ENCODE results near the gene AATF. TPM values are rescaled to one million over a fixed set of nuclear protein-coding genes. Genes with fewer than 3 reads are reported as not detected.
A peak's percentile ranks its signal among the peaks of the same experiment; 100 is the strongest.

AATF gene
- total RNA-seq, 1 donor from 2014 or later = 28.9 TPM

GRCh38 chr17:36951084-36951789, 2.5 kb downstream of the AATF start:
- H3K27me3 ChIP-seq = peaks cover 24% of the 10 kb centered on the region
- Mint-ChIP-seq H3K27me3 (ENCODE audit: insufficient read depth, low read depth) (peaks cover 23% of the 10 kb centered on the region), H3K27ac (no peak overlapping the region), H3K9me3 (no peaks in the 10 kb centered on the region), H3K36me3 (peaks cover 26% of the 10 kb centered on the region), H3K4me3 (no peak overlapping the region), H3K4me1 (peaks cover 32% of the 10 kb centered on the region)
- H4K20me1 ChIP-seq (ENCODE audit: low read depth) = peaks cover 29% of the 10 kb centered on the region
- no peaks in the 10 kb centered on the region for H3K9me3 ChIP-seq (ENCODE audit: low read depth)
- H3F3A ChIP-seq (ENCODE audit: low read depth) = peaks cover 25% of the 10 kb centered on the region
- DNase-seq (ENCODE audit: low spot score) = no peak
- H3K4me1 ChIP-seq = peaks cover 10% of the 10 kb centered on the region
- H2AFZ ChIP-seq (replicated peaks) = no peak overlapping the region
- H3K4me2 ChIP-seq = no peak overlapping the region
- no peak overlapping the region for H3K4me3 ChIP-seq
- H3K36me3 ChIP-seq = peaks cover 5% of the 10 kb centered on the region
- H3K79me2 ChIP-seq (ENCODE audit: low read depth) = peaks cover 28% of the 10 kb centered on the region
- TF ChIP-seq CTCF (IDR thresholded peaks at IDR 0.05) (no peak), EZH2phosphoT487 (IDR thresholded peaks at IDR 0.05) (no peak), EZH2 (IDR thresholded peaks at IDR 0.05) (no peak)
- no peak overlapping the region for H3K27ac ChIP-seq
- no peak overlapping the region for H3K9ac ChIP-seq

GRCh38 chr17:36971508-36971907, 22.8 kb downstream of the AATF start:
- Mint-ChIP-seq H3K9me3 (no peaks in the 10 kb centered on the region), H3K4me1 (peaks cover 11% of the 10 kb centered on the region), H3K36me3 (peaks cover 17% of the 10 kb centered on the region), H3K27me3 (ENCODE audit: insufficient read depth, low read depth) (no peaks in the 10 kb centered on the region), H3K4me3 (no peak overlapping the region), H3K27ac (no peak overlapping the region)
- H3K4me2 ChIP-seq = no peak overlapping the region
- H3K36me3 ChIP-seq = peaks cover 5% of the 10 kb centered on the region
- no peaks in the 10 kb centered on the region for H3K9me3 ChIP-seq (ENCODE audit: low read depth)
- H4K20me1 ChIP-seq (ENCODE audit: low read depth) = peaks cover 17% of the 10 kb centered on the region
- no peak overlapping the region for H2AFZ ChIP-seq (replicated peaks)
- DNase-seq (ENCODE audit: low spot score) = no peak
- H3K4me3 ChIP-seq = no peak overlapping the region
- H3K9ac ChIP-seq = no peak overlapping the region
- peaks cover 22% of the 10 kb centered on the region for H3K4me1 ChIP-seq
- H3K79me2 ChIP-seq (ENCODE audit: low read depth) = peaks cover 19% of the 10 kb centered on the region
- no peak for TF ChIP-seq EZH2 (IDR thresholded peaks at IDR 0.05)
- TF ChIP-seq EZH2phosphoT487 (IDR thresholded peaks at IDR 0.05) = no peak
- no peak for TF ChIP-seq CTCF (IDR thresholded peaks at IDR 0.05)
- H3K27me3 ChIP-seq = no peaks in the 10 kb centered on the region
- H3K27ac ChIP-seq = peak overlapping the region; percentile 83
- H3F3A ChIP-seq (ENCODE audit: low read depth) = peaks cover 19% of the 10 kb centered on the region

- Mint-ChIP-seq H3K4me1 (peaks cover 11% of the 10 kb centered on the region), H3K4me3 (no peak overlapping the region), H3K27me3 (ENCODE audit: insufficient read depth, low read depth) (no peaks in the 10 kb centered on the region), H3K36me3 (peaks cover 14% of the 10 kb centered on the region), H3K27ac (no peak overlapping the region), H3K9me3 (no peaks in the 10 kb centered on the region)
- Histone ChIP-seq H3K79me2 (ENCODE audit: low read depth) (peaks cover 19% of the 10 kb centered on the region), H4K20me1 (ENCODE audit: low read depth) (peaks cover 17% of the 10 kb centered on the region), H3K27me3 (no peaks in the 10 kb centered on the region), H3K27ac (peak overlapping the region; percentile 83), H3F3A (ENCODE audit: low read depth) (peaks cover 19% of the 10 kb centered on the region), H3K4me3 (no peak overlapping the region), H3K9ac (no peak overlapping the region), H3K36me3 (peaks cover 5% of the 10 kb centered on the region), H3K9me3 (ENCODE audit: low read depth) (no peaks in the 10 kb centered on the region), H3K4me1 (peaks cover 22% of the 10 kb centered on the region), H2AFZ (replicated peaks) (no peak overlapping the region), H3K4me2 (peak overlapping the region; percentile 37)
- no peak for DNase-seq (ENCODE audit: low spot score)
- TF ChIP-seq CTCF (IDR thresholded peaks at IDR 0.05) = no peak
- TF ChIP-seq EZH2phosphoT487 (IDR thresholded peaks at IDR 0.05) = no peak
- no peak for TF ChIP-seq EZH2 (IDR thresholded peaks at IDR 0.05)
Observed at GRCh38 chr17:36972186-36972700, 23.5 kb downstream of the AATF start.
